NB4 (cell line): ENCODE data around the gene SLC35G1.

Source experiments
- MYC ChIP-seq: IDR thresholded peaks from 2 replicates; pipeline ENCODE4 v1.6.1; 2011; ENCODE audit warnings: low read depth, low read length
- POLR2A ChIP-seq: IDR thresholded peaks from 2 replicates; pipeline ENCODE4 v1.6.1; 2011; ENCODE audit warnings: mild to moderate bottlenecking; ENCODE audit not compliant: insufficient read length; ENCODE audit errors: extremely low read depth
- TF ChIP-seq, protein P1 (sequence below): IDR thresholded peaks from one replicate; pipeline ENCODE4 v1.5.1; 2012; ENCODE audit warnings: low read depth, low read length

DNA sequence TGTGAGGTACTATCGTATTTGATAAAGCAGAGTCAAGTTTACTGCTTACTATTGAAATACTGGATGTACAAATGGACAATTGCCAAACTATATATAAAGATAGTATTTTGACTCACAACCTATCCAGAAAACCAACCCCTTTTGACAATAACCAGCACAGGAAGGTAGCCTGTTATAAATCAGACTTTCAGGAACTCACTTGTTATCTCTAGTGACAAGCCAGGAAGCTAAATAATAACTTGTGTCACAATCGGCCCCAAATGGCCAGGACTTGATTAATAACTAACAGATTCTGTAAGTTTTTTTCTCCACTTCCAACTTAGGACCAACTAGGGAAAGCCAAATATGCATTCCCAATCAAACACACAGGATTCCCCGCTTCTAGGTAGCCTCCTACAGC lies 38.8 kb upstream of the SLC35G1 start:
- TF ChIP-seq MYC (no peak), POLR2A (no peak)
- TF ChIP-seq, protein P1, sequence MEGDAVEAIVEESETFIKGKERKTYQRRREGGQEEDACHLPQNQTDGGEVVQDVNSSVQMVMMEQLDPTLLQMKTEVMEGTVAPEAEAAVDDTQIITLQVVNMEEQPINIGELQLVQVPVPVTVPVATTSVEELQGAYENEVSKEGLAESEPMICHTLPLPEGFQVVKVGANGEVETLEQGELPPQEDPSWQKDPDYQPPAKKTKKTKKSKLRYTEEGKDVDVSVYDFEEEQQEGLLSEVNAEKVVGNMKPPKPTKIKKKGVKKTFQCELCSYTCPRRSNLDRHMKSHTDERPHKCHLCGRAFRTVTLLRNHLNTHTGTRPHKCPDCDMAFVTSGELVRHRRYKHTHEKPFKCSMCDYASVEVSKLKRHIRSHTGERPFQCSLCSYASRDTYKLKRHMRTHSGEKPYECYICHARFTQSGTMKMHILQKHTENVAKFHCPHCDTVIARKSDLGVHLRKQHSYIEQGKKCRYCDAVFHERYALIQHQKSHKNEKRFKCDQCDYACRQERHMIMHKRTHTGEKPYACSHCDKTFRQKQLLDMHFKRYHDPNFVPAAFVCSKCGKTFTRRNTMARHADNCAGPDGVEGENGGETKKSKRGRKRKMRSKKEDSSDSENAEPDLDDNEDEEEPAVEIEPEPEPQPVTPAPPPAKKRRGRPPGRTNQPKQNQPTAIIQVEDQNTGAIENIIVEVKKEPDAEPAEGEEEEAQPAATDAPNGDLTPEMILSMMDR, result no peak
